DMS53 treated with DMSO at 0.1 percent for 48 hours (cell line): Measurements from ENCODE around the gene RIOX2.
"Not testable (repeated sequence)": the region's sequence is repeated elsewhere in the genome, so short reads cannot be mapped to it uniquely, and the experiment has no call there.

ENCODE experiments used
- DNase-seq: peaks from one replicate; lab custom pipeline; 2025; ENCODE audit not compliant: unreplicated experiment; lab: John Stamatoyannopoulos, UW

Gene RIOX2

DNA sequence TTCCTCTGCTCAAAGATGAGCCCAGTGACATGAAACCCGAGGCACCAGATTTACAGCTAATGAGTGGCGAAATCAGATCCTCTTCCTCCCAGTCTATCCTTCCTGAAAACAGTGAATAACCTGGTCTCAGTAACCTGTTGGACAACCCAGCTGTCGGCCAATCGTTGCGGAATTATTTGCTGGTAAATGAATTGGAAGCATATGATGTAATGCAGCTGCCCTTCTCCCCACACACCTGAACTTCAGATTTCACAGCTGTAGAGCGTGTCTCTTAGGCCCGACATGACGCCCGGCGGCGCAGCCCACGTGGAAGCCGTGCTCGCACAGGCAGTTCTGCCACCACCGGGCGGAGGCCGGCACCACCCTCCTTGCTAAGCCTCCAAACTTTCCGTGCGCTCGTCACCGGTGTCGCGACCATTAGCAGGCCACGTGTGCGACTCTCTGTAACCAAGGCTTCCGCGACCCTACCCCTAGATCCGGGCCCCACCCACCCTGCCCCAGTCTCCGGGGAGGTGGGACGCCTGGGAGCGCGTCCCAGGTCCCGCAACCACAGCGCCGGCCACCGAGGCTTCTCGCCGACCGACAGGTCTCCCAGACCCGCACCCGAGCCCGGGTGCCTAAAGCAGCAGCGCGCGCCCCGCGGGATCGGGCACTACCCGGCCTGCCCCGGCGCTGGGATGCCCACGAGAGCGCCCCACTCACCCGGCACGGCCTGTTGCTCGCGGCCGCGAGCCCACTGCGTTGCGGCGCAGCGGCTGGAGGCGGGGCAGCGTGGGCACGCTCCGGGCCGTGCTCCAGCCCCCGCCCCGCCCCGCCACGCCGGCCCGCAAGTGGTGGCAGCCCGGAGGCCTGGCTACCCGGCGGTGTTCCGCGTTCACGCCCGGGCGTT is at the start of gene RIOX2:
Gene RIOX2 (minus strand): TSS at position 753 of the 889 bp plus-strand sequence. CDS start 4,838 bp downstream, outside the sequence.
- DNase-seq, result peak; percentile 36

DNA sequence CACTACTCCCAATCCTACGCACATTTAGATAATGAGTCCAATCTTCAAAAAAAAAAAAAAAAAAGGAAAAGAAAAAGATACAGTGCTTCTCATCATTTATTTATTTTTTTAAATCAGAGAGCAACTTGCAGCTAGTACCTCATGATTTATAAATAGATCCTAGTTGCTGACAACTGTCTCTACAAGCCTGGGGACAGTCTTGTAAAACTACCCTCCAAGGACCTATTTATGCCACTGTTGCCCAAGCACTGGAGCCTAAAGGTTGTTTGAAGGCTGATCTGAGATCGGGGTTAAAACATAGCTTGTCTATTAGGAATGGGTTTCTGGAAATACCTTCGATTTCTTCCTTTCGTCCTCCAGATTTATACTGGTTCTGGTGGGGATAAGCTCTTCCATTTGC is 48.2 kb upstream of the RIOX2 start:
- DNase-seq, result no peak

DNA sequence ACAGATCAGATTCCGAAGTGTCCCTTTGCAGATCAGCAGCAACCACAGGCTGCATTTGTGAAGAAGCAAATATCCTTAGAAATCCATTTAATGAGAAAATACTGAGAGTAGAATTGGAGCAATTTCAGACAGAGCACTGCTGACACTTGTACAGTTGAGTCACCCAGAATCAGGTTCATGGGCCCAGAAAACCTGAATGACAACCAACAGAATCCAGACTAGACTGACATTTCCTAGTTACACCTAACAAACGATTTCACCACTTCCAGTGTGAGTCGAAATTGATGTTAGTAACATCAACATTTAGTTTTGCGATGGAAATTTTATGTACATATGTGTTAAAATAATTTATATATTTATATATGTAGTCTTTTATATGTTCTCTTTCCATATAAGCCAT is 46.1 kb upstream of the RIOX2 start:
- no peak for DNase-seq

- DNase-seq, result no peak
Observed at GRCh38 chr3:98014268-98014585, 42.0 kb upstream of the RIOX2 start.

DNA sequence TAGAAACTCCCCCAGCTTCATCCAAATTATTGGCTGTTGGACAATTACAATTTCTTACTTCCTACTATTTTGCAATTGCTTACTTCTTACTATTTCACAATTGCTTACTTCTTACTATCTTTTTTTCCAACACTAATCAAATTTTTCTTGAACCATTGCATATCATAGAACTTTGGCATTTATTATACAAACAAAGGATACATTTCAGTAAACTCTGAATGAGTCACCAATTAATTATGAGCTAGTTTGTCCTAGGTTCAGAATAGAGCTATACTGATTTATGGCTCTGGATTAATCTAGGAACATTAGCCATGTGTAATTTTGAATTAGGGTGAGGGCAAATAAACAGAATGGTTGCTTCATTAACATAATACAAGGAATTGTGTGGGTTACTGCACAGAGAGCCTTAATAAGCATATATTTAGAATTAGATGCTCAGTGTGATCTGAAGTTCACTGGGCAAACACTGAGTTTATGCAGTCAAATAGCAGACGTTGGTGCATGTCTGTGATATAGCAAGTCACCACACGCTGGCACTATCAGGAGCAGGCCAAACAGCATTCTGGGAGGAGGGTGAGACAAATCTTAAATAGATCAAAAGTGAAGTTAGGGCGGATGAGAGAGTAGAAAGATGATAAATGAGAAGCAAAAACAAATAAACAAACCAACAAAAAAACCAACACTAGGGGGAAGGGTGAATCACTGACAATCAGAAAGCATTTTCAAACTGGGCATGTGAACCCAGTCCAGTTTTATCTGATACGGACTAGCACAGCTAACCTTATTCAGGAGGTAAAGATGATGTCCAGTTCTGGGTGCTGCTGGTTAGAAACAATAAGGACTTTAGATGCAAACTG is 41.4 kb upstream of the RIOX2 start:
- DNase-seq, result no peak

GRCh38 chr3:98012979-98013378 is 40.7 kb upstream of the RIOX2 start:
- DNase-seq, result no peak

DNA sequence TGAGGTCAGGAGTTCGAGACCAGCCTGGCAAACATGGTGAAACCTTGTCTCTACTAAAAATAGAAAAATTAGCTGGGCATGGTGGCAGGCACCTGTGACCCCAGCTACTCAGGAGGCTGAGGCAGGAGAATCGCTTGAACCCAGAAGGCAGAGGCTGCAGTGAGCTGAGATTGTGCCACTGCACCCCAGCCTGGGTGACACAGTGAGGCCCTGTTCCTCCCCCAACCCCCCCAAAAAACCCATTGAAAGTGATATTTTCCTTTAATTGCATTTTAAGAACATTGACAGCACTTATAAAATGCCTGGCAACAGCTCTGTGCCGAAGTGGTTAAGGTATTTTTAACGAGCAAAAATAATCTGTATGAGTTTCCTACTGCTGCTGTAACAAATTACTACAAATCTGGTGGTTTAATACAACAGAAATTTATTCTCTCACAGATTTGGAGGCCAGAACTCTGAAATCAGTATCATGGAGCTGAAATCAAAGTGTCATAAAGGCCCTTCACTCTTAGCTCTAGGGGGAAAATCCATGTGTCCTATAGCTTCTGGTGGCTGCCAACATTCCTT is 38.7 kb upstream of the RIOX2 start:
- not testable (repeated sequence) for DNase-seq

DNA sequence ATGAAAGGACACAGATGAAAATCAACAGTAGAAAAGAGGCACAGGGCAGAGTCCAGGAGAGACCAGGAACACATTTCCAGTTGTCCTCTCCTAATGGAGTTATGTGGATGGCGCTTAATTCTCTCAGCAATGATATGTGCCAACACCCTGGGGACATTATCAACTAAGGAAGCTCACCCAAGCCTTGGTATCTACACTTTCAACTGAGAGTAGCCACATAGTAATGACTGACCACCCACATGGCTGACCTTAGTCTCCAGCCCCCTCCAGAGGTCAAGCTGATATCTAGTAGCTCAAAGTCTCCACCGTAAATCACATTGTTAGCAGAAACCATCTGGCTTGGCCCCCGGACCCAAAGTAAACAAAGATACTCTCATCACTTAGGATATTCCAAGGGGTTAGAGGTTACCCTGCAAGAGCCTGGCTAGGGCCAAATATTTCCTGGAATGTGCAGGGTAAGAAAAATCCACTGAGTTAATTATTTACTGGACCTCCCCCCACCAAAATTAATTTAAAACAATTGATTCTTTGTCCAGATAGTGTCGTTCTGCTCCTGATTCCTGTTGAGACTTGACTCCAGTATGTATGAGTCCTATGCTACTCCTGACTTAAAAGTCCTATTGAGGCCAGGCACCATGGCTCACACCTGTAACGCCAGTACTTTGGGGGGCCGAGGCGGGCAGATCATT is 38.1 kb upstream of the RIOX2 start:
- DNase-seq, result no peak

GRCh38 chr3:98008855-98009254 is 36.6 kb upstream of the RIOX2 start:
- no peak for DNase-seq

DNA sequence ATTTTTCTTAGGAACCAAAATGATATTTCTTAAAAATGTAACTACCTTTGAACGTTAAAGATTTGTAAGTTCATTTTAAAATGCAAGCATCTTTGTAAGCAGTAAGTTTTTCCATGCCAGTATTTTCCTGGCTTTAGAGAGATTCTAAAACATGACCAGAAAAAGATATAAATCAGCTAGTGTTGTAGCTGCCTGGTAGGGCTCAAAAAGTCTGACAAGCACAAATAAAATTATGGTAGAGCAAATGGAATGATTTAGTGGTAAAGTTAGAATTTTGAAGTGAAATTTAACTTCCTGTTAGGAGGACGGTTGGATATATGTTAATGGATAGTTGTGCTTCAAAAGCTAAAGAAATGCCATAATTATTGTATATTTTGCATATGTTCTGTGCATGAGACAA is 33.2 kb upstream of the RIOX2 start:
- no peak for DNase-seq

DNA sequence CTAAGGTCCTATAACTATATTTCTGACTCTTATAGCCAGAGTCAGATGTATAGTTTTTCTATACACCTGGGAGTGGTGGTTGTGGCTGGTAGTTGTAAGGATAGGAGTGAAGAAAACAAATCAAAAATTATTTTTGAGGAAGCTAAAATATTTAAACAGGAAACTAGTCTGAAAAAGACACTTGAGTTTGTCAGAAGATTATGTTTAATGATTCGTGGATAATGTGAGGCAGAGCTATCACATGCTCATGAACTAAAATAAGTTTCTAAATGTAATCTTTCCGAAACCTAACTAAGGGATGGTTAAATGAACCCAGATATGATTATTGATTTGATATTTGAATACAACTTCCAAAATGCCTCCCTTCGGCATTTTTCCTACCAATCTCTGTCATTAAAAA is 32.5 kb upstream of the RIOX2 start:
- no peak for DNase-seq

DNA sequence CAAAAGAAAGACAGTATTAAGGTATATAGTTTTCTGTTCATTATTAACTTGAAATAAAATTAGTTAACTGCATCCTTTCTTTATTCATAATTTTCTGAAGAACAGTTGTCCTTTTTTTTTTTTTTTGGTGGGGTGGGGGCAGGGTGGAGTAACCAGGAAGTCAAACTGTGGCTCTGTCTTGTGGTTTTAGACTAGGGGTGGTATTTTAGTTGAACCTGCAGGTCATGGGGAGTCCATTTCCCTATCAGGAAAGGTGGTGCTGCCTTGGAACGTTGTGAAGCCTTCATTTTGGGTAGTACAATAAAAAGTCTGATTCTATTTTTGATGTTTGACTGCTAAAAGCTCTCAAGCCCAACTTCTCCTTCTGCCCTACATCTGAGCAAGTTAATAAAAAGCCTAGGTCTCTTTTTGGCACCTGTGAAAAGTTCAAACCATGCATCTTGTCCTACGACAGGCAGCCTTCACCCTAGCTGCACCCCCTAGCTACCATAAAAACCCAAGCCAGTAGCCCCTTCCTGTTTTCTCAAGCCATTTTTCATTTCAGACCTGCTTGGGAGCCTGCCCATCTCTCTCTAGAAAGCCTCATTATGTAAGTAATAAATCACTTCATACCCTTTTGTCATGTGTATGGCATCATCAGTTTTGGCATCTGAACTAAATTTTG is 31.2 kb upstream of the RIOX2 start:
- DNase-seq, result no peak

DNA sequence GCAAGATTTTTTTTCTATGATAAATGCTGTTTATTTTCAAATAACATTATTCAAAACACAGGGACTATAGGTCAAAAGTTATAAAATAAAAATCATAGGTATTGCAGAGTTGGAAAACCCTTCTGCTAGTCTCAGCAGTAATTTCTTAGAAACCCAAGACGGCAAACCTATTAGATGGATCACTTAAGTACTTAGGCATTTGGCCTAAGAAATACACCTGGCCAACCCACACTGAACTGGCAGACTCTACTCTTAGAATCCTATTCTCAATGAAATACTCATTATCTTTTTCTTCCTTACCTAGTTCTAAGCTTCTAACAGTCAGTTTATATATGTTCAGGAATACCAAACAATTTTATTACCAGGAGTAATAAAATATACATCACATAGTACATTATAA is 30.5 kb upstream of the RIOX2 start:
- no peak for DNase-seq

GRCh38 chr3:97999994-98000393 is 27.8 kb upstream of the RIOX2 start:
- no peak for DNase-seq

DNA sequence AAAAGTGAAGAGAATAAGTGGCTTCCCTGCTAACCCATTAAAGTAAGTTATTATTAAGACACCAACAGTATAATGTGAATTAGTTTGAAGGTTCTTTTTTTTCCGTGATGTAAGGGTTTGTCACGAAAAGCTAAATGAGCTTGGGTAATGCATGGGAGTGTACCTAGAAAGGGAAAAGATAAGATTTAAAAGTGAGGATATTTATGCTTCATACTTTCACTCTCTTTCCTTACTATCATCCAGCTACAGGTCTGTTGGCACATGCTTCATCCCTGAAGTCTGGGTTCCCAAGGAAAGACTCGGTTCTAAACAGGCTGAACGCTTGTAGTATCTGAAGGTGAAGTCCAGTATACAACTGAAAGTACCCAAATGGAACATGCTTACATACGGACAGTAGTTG is 26.9 kb upstream of the RIOX2 start:
- no peak for DNase-seq

DNA sequence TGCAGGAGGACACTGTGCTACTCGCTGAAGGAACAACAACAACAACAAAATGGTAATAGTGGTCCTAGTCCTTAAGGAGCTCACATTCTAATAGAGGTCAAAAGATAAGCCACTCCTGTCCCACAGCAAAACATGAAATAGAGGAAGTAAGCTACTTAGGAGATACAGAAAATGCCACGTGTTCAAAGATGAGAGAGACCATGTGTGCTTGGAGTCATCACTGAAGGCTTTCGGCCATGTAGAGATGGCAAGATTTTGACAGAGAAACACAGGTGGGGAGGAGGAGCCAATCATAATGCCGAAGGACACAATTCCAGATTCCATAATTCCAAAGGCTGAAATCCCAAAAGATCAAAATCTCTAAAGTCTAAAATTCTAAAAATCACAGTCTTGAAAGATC is 24.8 kb upstream of the RIOX2 start:
- no peak for DNase-seq

- no peak for DNase-seq
Observed at GRCh38 chr3:97994328-97994945, 22.2 kb upstream of the RIOX2 start.

DNA sequence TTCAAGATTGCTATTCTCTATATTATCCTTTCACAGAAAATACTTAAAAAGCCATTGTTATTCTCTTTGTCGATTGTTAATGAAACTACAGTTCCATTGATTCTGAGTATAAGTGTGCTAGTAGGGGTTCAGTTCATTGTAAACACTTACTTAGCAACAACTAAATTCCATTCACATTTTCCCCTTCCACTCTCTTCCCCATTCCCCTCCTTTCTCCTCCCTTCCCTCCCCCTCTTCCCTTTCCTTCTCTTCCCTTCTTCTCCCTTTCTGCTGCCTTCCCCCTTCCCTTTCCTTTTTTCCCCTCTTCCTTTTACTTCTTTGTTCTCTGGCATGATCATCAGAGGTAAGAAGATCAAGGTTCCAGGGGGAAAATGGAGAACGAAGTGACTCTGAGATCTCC is 21.3 kb upstream of the RIOX2 start:
- DNase-seq, result no peak

DNA sequence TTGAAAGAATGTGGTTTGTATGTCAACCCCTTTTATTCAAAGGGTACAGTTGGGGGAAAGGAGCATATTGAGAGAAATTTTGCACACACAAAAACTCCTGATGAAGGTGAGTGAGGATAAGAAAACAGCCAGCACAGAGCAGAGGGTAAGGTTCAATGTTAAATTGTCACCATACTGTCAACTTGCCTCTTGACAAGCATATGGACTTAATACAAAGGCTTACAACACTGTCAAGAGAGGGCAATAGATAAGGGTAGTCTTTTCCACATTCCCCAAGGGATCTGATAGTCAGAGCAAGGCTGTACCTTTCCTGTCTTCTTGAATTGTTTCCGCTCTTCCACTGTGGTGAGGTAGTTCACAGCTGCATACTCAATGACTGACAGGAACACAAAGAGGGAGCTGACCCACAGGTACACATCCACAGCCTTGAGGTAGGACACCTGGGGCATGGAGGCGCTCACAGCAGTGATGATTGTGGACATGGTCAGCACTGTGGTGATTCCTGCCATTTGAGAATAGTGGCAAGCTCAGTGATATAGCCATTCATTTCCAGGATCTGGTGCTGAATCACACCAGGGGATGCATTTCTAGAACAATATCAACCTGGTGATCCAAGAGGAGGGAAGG is 20.4 kb upstream of the RIOX2 start:
- no peak for DNase-seq

DNA sequence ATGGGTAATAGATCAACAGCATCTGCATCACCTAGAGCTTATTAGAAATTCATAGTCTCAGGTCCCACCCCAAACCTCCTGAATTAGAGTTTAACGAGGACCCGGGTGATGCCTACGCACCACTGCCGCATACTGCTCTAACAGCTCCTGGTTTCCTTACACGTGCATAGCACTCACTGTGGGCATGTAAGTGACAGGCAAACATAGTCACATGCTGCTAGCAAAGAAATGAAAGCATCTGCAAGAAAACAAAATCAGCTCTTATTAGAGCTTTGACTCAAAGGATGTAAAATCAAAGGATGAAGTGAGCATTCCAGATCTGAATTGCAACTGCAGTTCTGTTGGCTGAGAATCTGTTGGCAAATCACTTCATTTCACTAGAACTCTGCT is 19.1 kb upstream of the RIOX2 start:
- DNase-seq, result no peak
